ENCODE results near the gene RGS19. TPM values are rescaled to one million over a fixed set of nuclear protein-coding genes. Genes with fewer than 3 reads are reported as not detected.

Gene RGS19
- polyA plus RNA-seq, 1 donor (not counting 4 experiments of a cell fraction or from before 2014, with no cell fraction given) = 11.8 TPM

DNA sequence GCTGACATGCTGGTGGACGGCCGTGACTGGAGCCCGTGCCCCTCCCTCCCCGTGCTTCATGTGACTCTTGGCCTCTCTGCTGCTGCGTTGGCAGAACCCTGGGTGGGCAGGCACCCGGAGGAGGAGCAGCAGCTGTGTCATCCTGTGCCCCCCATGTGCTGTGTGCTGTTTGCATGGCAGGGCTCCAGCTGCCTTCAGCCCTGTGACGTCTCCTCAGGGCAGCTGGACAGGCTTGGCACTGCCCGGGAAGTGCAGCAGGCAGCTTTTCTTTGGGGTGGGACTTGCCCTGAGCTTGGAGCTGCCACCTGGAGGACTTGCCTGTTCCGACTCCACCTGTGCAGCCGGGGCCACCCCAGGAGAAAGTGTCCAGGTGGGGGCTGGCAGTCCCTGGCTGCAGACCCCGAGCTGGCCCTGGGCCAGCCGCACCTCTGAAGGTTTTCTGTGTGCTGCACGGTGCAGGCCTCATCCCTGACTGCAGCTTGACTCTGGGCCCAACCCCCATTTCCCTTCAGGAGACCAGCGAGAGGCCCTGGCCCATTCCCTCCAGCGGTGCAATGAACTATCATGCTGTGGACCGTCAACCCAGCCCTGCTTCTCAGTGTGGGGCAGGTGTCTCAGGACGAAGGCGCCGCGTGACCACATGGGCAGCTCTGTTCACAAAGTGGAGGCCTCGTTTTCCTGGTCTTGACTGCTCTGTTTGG is 19.9 kb upstream of the RGS19 start:
- H3K9me1 ChIP-seq (ENCODE audit: control insufficient read depth, extremely low read depth, insufficient read depth, low read length) = no peaks in the 10 kb centered on the region
- no peaks in the 10 kb centered on the region for H4K20me1 ChIP-seq (ENCODE audit: control insufficient read depth, extremely low read depth, insufficient read depth, low read length)
- no peaks in the 10 kb centered on the region for H3K36me3 ChIP-seq (ENCODE audit: control insufficient read depth in 2 of 2, extremely low read depth in 1 of 2, insufficient read depth in 2 of 2, low read length in 2 of 2)
- no peak overlapping the region for H3K9ac ChIP-seq (ENCODE audit: control insufficient read depth, extremely low read depth, insufficient read depth, low read length)
- FAIRE-seq (no peak), DNase-seq (ENCODE audit: low read depth, low spot score) (no peak)
- no peak for TF ChIP-seq EZH2 (IDR thresholded peaks at IDR 0.05; ENCODE audit: low read length)
- TF ChIP-seq, protein P1, sequence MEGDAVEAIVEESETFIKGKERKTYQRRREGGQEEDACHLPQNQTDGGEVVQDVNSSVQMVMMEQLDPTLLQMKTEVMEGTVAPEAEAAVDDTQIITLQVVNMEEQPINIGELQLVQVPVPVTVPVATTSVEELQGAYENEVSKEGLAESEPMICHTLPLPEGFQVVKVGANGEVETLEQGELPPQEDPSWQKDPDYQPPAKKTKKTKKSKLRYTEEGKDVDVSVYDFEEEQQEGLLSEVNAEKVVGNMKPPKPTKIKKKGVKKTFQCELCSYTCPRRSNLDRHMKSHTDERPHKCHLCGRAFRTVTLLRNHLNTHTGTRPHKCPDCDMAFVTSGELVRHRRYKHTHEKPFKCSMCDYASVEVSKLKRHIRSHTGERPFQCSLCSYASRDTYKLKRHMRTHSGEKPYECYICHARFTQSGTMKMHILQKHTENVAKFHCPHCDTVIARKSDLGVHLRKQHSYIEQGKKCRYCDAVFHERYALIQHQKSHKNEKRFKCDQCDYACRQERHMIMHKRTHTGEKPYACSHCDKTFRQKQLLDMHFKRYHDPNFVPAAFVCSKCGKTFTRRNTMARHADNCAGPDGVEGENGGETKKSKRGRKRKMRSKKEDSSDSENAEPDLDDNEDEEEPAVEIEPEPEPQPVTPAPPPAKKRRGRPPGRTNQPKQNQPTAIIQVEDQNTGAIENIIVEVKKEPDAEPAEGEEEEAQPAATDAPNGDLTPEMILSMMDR (optimal IDR thresholded peaks at IDR 0.05 in 1 of 3, IDR thresholded peaks at IDR 0.05 in 1 of 3, conservative IDR thresholded peaks at IDR 0.05 in 1 of 3; ENCODE audit: extremely low read depth in 1 of 3, insufficient read depth in 2 of 3, low read length in 3 of 3) = no peak
- H2AFZ ChIP-seq (ENCODE audit: control insufficient read depth, low read length) = no peak overlapping the region
- no peaks in the 10 kb centered on the region for H3K4me1 ChIP-seq (ENCODE audit: control insufficient read depth, extremely low read depth, insufficient read depth, low read length)
- no peak overlapping the region for H3K27ac ChIP-seq (ENCODE audit: control insufficient read depth, insufficient read depth, low read length)
- no peaks in the 10 kb centered on the region for H3K9me3 ChIP-seq (ENCODE audit: control insufficient read depth, low read depth, low read length)
- H3K79me2 ChIP-seq (ENCODE audit: control insufficient read depth, insufficient read depth, low read length) = no peaks in the 10 kb centered on the region
- H3K4me2 ChIP-seq (ENCODE audit: control insufficient read depth, extremely low read depth, insufficient read depth, low read depth, low read length) = no peak overlapping the region
- peaks cover 40% of the 10 kb centered on the region for H3K27me3 ChIP-seq (ENCODE audit: control insufficient read depth, extremely low read depth, insufficient read depth, low read length)
- dilution Hi-C loops (cut with MboI; ENCODE audit: extremely low pct_ligation_motif_present, low sequenced_read_pairs) = no loop called here
- H3K4me3 ChIP-seq (ENCODE audit: control insufficient read depth in 2 of 3, extremely low read depth in 1 of 3, insufficient read depth in 2 of 3, low read depth in 1 of 3, low read length in 3 of 3) = no peak overlapping the region

DNA sequence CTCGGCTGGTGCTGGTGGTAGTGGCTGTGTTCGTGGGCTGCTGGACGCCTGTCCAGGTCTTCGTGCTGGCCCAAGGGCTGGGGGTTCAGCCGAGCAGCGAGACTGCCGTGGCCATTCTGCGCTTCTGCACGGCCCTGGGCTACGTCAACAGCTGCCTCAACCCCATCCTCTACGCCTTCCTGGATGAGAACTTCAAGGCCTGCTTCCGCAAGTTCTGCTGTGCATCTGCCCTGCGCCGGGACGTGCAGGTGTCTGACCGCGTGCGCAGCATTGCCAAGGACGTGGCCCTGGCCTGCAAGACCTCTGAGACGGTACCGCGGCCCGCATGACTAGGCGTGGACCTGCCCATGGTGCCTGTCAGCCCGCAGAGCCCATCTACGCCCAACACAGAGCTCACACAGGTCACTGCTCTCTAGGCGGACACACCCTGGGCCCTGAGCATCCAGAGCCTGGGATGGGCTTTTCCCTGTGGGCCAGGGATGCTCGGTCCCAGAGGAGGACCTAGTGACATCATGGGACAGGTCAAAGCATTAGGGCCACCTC is 19.2 kb upstream of the RGS19 start:
- H3K27ac ChIP-seq (ENCODE audit: control insufficient read depth, insufficient read depth, low read length) = no peak overlapping the region
- H3K4me2 ChIP-seq (ENCODE audit: control insufficient read depth, extremely low read depth, insufficient read depth, low read depth, low read length) = no peak overlapping the region
- peaks cover 34% of the 10 kb centered on the region for H3K27me3 ChIP-seq (ENCODE audit: control insufficient read depth, extremely low read depth, insufficient read depth, low read length)
- no peak overlapping the region for H2AFZ ChIP-seq (ENCODE audit: control insufficient read depth, low read length)
- no peaks in the 10 kb centered on the region for H3K4me1 ChIP-seq (ENCODE audit: control insufficient read depth, extremely low read depth, insufficient read depth, low read length)
- no peaks in the 10 kb centered on the region for H3K9me1 ChIP-seq (ENCODE audit: control insufficient read depth, extremely low read depth, insufficient read depth, low read length)
- FAIRE-seq (no peak), DNase-seq (ENCODE audit: low read depth, low spot score) (no peak)
- H3K36me3 ChIP-seq (ENCODE audit: control insufficient read depth in 2 of 2, extremely low read depth in 1 of 2, insufficient read depth in 2 of 2, low read length in 2 of 2) = no peaks in the 10 kb centered on the region
- H3K9ac ChIP-seq (ENCODE audit: control insufficient read depth, extremely low read depth, insufficient read depth, low read length) = no peak overlapping the region
- TF ChIP-seq EZH2 (IDR thresholded peaks at IDR 0.05; ENCODE audit: low read length) = no peak
- TF ChIP-seq, protein P1 (optimal IDR thresholded peaks at IDR 0.05 in 1 of 3, IDR thresholded peaks at IDR 0.05 in 1 of 3, conservative IDR thresholded peaks at IDR 0.05 in 1 of 3; ENCODE audit: extremely low read depth in 1 of 3, insufficient read depth in 2 of 3, low read length in 3 of 3) = no peak
- H3K9me3 ChIP-seq (ENCODE audit: control insufficient read depth, low read depth, low read length) = no peaks in the 10 kb centered on the region
- H3K4me3 ChIP-seq (ENCODE audit: control insufficient read depth in 2 of 3, extremely low read depth in 1 of 3, insufficient read depth in 2 of 3, low read depth in 1 of 3, low read length in 3 of 3) = no peak overlapping the region
- dilution Hi-C loops (cut with MboI; ENCODE audit: extremely low pct_ligation_motif_present, low sequenced_read_pairs) = no loop called here
- no peaks in the 10 kb centered on the region for H3K79me2 ChIP-seq (ENCODE audit: control insufficient read depth, insufficient read depth, low read length)
- no peaks in the 10 kb centered on the region for H4K20me1 ChIP-seq (ENCODE audit: control insufficient read depth, extremely low read depth, insufficient read depth, low read length)
